Fibroblast of the aortic adventitia (primary cell): Measurements from ENCODE around the gene CHD3. TPM values are rescaled to one million over a fixed set of nuclear protein-coding genes. Genes with fewer than 3 reads are reported as not detected.
A peak's percentile ranks its signal among the peaks of the same experiment; 100 is the strongest.
"Not testable (repeated sequence)": the region's sequence is repeated elsewhere in the genome, so short reads cannot be mapped to it uniquely, and the experiment has no call there.

ENCODE experiments used
- DNase-seq: peaks from one replicate; pipeline ENCODE4 v3.0.0-alpha.2; 2010; ENCODE audit warnings: low read depth
- H3K4me3 ChIP-seq: 2 replicates; pipeline ENCODE4 v1.5.1; 2011; ENCODE audit warnings: low read depth, mild to moderate bottlenecking, control low read depth, low read length, moderate library complexity
- CTCF ChIP-seq: IDR thresholded peaks from 2 replicates; pipeline ENCODE4 v1.5.1; 2011; ENCODE audit warnings: mild to moderate bottlenecking, low read length, control low read depth, inconsistent platforms; ENCODE audit not compliant: insufficient read depth
- total RNA-seq: library from RNA; depleted of rRNA; stranded (reverse); fragments of >200 nt; gene quantifications from 2 replicates; pipeline ENCODE4 v1.2.3, GENCODE V29; 2012; ENCODE audit warnings: low replicate concordance

CHD3 gene
- total RNA-seq, 1 donor: 81.5 TPM

GRCh38 chr17:7945651-7946050, 57.1 kb downstream of the CHD3 start:
- DNase-seq: no peak
- no peak overlapping the region for H3K4me3 ChIP-seq
- TF ChIP-seq CTCF: no peak

- no peak for TF ChIP-seq CTCF
- no peak for DNase-seq
- no peak overlapping the region for H3K4me3 ChIP-seq
Measured at GRCh38 chr17:7946441-7946840, 57.9 kb downstream of the CHD3 start.

DNA sequence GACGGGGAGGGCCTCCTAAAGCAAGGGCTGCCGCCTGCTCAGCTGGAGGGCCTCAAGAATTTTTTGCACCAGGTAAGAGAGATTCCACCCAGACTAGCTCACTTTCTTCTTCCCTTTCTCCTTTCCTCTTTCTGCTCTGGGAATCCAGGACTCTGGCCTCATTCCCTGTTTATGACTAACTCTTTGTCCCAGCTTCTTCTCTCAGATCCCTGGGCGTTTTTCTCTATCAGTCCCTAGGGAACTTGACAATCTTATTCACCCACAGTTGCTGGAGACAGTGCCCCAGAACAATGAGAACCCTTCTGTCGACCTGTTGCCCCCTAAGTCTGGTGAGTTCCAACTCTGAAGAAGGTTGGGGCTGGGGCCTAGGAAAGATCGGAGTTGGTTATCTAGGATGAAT, 59.1 kb downstream of the CHD3 start:
- TF ChIP-seq CTCF: no peak
- no peak overlapping the region for H3K4me3 ChIP-seq
- peak; percentile 61 for DNase-seq

DNA sequence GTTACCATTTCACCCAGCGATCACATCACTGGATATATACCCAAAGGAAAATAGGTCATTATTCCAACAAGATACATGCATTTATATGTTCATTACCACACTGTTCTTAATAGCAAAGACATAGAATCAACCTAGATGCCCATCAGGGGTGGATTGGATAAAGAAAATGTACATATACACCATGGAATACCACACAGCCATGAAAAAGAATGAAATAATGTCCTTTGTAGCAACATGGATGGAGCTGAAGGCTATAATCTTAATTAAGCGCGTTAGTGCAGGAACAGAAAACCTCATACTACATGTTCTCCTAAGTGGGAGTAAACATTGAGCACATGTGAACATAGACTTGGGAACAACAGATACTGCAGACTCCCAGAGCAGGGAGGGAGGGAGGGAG, 62.0 kb downstream of the CHD3 start:
- no peak overlapping the region for H3K4me3 ChIP-seq
- no peak for TF ChIP-seq CTCF
- DNase-seq: no peak

DNA sequence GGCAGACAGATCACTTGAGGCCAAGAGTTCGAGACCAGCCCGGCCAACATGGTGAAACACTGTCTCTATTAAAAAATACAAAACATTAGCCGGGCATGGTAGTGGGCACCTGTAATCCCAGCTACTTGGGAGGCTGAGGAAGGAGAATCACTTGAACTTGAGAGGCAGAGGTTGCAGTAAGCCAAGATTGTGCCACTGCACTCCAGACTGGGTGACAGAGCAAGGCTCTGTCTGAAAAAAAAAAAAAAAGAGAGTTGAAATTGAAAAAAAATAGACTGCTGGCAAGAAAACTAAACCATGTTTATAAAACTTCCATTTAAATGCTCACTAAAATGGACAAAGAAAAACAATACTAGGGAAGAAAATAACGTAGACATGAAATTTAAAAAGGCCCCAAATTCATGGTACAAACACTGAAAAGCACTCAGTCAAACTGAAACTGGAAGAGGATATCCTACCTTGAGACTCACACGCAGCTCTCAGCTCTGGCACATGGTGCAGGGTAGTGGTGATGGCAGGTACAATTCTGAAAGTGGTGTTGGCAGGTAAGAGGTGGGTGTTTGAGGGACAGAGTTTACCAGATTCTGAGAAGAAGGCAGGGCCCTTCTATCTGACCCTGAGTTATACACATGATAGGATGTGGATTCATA, 62.7 kb downstream of the CHD3 start:
- DNase-seq: no peak
- TF ChIP-seq CTCF: no peak
- no peak overlapping the region for H3K4me3 ChIP-seq

GRCh38 chr17:7953266-7953665, 64.7 kb downstream of the CHD3 start:
- not testable (repeated sequence) for H3K4me3 ChIP-seq, DNase-seq

DNA sequence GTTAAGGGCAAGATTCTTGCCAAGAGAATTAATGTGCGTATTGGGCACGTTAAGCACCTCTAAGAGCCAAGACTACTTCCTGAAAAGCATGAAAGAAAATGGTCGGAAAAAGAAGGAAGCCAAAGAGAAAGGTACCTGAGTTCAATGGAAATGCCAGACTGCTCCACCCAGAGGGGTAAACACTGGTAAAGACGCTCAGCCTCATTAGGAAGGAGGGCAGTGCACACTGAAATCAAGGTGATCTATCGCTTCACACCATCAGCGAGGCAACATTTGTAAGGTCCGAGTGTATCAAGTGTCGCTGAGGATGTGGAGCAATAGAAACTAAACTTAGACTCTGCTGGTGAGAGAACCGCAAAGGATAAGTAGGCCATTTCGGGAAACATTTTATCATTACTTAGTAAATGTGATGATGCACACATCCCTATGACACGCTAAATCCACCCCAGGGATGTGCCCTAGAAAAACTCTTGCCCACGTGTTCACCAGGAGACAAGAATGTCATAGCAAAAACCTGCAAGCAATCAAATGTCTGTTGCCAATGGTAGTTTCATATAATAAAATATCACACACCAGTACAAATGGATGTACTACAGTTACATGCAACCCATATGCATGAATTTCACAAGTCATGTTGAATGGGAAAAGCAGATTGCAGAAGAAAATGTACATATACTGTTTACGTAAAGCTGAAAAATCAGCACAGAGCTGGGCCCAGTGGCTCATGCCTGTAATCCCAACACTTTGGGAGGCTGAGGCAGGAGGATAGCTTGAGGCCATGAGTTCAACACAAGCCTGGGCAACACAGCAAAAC, 67.0 kb downstream of the CHD3 start:
- DNase-seq: no peak
- H3K4me3 ChIP-seq: no peak overlapping the region
- TF ChIP-seq CTCF: no peak
